CD4-positive, alpha-beta T cell treated with Interleukin-4 for 4 hours (primary cell): ENCODE measurements around the gene CCDC102A.
A peak's percentile ranks its signal among the peaks of the same experiment; 100 is the strongest.

Experiments used
- DNase-seq: peaks from one replicate; pipeline ENCODE4 v3.0.0-alpha.2; 2020

CCDC102A gene

GRCh38 chr16:57535680-57536305 is 578 bp downstream of the CCDC102A start:
- DNase-seq = peak; percentile 96

GRCh38 chr16:57534881-57535658 is 1.3 kb downstream of the CCDC102A start:
- DNase-seq = no peak

GRCh38 chr16:57534337-57534880 is 2.0 kb downstream of the CCDC102A start:
- no peak for DNase-seq

DNA sequence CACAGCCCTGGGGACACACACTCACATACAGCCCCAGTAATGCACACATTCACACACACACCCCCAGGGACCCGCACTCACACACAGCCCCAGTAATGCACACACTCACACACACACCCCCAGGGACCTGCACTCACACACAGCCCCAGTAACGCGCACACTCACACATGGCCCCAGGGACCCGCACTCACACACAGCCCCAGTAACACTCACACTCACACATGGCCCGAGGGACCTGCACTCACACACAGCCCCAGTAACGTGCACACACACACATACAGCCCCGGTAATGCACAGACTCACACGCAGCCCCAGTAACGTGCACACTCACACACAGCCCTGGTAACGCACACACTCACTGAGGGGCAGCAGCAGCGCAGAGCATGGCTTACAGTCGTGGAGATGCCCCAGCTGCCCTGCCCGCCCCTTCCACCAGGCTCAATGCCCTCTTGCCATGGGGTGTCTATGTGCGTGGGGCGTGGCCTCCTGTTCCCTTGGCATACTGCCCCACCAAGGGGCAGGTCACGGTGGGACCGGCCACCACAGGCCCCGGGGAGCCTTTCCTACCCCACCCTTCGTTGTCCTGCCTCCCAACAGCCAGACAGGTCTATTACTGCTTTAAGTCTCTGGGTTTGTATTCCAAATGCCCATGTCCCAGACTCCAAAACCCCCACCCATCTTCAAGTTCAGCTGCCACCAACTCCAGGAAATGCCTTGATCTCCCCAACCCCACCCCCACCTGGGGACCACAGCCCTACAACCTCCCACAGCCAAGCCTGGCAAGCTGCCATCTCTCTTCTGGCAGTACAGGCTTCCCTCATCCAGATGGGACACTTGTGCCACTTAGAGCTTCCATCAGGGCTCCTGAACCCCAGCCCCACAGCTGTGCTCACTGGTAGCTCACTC is 2.7 kb downstream of the CCDC102A start:
- DNase-seq = no peak

DNA sequence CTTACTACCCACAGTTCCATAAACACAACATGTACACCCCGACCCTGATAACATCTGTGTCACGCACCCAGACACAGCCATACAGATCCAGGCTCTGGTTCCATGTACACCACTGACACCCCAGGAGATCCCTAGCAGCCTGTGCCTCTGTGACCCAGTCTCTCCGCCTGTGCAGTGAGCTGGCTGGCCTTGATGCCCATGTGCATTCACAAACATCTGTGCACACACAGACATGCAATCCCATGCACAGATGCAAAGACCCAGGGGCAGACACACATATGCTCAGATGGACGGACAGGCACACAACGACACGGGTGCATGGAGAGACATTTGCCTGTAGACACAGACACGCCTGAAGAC is 4.1 kb downstream of the CCDC102A start:
- DNase-seq = no peak

GRCh38 chr16:57531635-57532265 is 4.6 kb downstream of the CCDC102A start:
- no peak for DNase-seq

DNA sequence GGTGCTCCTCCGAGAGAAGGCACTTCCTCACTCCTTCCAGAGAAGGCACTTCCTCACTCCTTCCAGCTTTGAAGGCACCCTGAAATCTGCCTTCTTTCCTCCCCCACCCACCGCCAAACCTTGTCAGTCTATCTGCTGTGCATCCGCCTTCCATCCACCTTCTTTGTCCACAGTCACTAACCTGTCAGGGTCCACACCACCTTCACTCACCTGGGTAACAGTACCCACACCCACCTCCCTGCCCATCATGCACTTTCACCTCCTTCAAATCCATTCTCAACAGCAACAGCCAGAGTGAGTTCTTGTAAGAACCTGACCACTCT is 5.2 kb downstream of the CCDC102A start:
- DNase-seq = no peak

DNA sequence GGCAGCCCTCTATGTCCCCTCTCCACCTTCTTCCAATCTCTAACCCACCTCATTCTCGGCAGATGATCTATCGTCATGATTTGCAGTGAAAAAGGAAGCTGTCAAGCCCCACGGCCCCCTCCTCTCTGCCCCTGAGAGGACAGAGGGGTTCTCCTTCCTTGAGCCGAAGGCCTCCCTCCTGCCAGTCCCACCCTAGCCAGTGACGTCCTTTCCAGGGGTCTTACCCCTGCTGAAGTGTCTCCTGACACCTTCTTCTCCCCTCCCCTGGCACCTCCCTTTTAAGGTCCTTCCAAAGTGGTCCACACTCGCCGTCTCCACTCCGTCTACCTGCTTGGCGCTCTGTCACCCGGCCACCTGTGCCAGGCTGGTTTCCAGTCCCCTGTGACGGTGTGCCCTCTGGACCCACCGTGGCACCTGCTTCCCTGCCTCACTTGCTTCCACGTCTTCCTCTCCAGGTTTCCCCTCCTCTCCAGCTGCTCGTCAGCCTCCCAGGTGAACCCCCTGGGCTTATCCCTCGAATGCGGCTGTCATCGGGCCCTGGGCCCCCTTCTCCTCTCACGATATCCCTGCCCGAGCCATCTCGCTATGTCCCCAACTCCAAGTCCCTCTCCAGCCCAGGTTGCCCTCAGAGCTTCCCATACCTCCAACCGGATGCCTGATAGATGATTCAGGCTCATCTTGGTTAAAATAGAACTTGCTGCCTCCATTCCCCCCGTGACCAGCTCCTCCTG is 5.7 kb downstream of the CCDC102A start:
- no peak for DNase-seq

- peak; percentile 85 for DNase-seq
Measured at GRCh38 chr16:57530104-57530521, 6.3 kb downstream of the CCDC102A start.

DNA sequence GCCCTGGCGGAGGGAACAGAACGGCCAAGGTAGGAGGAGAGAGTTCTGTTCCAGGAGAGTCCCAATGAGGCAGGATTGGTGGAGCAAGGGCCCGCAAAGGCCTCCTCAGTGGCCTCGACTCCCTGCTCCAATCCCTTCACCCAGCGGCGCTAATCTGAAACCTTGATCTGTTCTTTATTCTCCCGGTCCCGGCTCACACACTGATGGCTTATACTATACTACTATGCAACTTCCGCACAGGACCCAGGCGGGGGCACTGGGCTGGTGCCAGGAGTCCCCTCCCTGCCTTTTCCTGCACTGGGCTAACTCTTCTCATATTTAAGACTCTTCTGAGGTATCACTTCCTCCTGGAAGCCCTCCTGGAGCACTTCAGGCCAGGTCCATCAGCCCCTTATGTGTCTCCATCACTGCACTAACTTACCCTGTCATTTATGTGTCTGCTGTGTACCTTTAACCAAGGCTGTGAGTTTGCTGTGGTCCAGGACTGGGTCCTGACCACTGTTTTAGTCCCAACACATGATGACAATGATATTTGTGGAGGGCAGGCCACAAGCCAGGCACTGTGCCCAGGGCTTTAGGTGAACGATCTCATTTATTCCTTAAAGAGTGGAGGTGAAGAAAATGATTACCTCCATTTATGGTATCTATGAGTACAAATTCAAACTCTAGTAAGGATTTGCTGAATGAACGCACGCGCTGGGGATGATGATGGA is 6.8 kb downstream of the CCDC102A start:
- no peak for DNase-seq

DNA sequence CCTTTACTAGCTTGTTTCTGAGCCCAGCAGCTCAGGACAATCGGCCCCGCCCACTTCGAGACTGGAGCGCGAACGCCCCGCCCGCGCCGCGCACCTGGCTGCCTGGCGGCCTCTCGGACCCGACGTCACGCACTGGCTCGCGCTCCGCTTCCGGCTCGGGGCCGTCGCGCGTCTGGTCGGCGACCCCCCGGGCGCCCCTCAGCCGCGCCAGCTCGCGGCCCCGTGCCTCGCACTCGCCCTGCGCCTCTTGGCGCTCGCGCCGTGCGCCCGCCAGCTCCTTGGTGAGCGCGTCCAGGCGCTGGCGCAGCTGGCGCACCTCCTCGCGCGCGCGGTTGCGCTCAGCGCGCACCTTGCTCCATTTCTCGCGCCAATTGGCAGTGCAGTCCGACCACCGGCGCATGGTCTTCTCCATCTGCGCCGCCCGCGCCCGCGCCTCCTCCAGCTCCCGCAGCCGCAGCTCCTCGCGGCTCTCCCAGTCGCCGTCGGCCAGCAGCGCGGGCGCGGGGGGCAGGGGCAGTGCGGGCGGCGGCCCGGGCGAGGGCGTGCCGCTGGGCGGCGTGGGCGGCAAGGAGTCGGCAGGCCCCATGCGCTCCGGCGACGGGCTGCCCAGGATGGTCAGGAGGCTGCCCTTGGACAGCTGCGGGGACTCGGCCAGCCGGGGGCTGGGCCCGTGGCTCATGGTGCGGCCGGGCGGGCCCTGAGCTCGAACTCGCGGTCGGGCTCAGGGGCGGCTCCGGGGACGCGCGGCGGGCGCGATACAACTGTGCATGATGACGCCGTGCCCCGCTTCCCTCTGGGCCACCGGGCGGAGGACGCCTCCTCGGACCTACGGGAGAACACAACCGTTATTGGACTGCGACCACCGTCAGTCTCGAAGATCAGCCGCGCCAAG is 7.6 kb downstream of the CCDC102A start:
- DNase-seq = no peak

GRCh38 chr16:57527610-57528360 is 8.6 kb downstream of the CCDC102A start:
- no peak for DNase-seq

DNA sequence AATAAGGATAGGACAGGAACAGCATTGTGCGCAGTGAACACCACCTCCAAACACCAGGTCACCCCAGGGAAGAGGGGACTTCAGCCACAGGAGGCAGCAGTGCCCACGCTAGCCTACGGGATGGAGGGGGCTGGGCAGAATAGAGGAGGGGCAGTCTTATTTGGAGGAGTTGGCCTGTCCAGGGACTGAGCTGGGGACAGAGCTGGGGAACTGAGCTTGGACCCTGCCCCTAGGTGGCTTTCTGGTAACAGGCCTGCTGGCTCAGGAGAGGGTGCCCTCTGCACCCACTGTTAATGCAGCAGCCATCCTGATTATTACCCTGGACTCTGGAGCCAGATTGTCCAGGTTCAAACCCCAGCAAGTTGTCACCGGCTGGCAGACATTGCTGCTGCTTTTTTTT is 9.3 kb downstream of the CCDC102A start:
- DNase-seq = no peak

DNA sequence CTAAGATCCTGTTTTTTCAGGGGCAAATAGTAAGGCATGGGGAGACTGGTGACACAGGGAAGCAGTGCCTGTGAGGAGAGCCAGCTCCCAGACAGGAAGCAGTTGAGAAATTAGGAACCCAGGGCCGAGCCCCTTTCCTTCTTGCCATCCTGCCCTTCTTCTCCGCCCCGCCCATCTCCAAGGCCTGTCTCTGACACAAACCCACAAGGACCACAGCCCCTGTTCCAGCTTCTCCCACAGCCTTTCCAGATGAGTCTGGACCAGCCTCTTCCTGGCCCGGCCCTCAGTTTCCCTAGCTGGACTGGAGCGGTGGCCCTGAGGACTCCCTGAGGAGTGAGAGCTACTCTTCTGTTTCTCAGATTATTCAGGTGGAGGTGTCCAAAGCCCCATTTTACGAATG is 9.9 kb downstream of the CCDC102A start:
- DNase-seq = no peak

DNA sequence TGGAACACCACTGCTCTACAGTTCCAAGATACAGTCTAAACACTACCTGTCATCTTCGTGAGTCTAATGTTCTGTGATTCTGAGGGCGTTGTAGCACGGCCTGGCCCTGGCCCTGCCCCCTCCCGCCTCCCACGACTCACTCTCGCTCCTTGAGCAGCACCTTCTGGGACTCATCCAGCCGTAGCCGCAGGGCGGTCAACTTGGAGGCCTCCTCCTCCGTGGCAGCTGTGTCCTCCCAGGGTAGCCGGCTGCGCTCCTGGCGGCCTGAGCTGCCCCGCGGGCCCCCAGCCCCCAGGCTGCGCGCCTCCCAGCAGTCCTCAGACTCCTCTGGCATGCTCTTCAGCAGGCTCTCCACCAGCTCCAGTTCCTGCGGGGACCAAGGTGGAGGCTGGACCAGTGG is 10.6 kb downstream of the CCDC102A start:
- DNase-seq = no peak

DNA sequence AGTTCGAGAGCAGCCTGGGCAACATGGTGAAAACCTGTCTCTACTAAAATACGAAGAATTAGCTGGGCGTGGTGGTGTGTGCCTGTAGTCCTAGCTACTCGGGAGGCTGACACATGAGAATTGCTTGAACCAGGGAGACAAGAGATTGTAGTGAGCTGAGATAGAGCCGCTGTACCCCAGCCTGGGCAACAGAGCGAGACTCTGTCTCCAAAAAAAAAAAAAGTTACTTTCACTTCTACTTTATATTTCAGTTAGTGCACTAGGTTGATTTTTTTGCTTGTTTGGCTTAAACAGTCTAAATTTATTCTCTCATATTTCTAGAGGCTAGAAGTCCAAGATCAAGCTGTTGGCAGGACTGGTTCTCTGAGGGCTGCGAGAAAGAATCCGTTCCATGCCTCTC is 13.4 kb downstream of the CCDC102A start:
- no peak for DNase-seq

DNA sequence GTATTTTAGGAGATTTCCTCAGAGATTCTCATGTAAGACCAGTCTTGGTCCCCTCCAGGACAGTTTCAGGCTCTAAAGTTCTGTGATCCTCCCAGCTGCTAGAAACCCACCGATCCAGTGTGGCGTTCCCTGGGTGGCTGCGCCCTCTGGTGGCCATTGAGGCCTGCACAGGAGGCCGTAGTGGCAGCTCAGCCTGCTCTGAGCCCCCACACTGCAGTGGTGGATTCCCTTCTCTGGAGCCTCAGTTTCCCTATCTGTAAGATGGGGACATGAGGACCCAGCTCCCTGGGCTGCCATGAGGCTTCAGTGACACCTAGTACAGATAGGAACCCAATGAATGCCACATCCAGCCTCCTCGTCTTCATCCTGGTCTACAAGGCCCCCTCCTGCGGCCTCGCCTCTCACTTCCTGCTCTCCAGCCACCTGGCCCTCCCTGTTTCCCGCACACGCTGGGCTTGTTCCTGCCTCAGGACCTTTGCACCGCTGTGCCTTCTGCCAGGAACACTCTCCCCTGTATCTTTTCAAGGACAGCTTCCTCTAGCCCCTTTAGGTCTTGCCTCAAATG is 16.5 kb downstream of the CCDC102A start:
- DNase-seq = peak; percentile 76

- no peak for DNase-seq
Measured at GRCh38 chr16:57518922-57519321, 17.4 kb downstream of the CCDC102A start.

GRCh38 chr16:57518520-57518919 is 17.9 kb downstream of the CCDC102A start:
- no peak for DNase-seq
